RWPE1 (cell line): Measurements from ENCODE around the gene GALNT8.
"Not testable (repeated sequence)": the region's sequence is repeated elsewhere in the genome, so short reads cannot be mapped to it uniquely, and the experiment has no call there.

Source experiments
- CTCF ChIA-PET: fragments of 350-600 bp; sonication (Branson Sonifier 250); formaldehyde crosslinking; extraction: SDS; loops from one replicate; lab custom pipeline; 2021; lab: Yijun Ruan, JAX
- POLR2A ChIA-PET: fragments of 400-600 bp; formaldehyde crosslinking; extraction: SDS; loops from one replicate; lab custom pipeline; 2020; ENCODE audit warnings: antibody characterized with exemption; ENCODE audit not compliant: low non-redundant PET; lab: Yijun Ruan, JAX
- DNase-seq: peaks from one replicate; pipeline ENCODE4 v3.0.0; 2012; ENCODE audit warnings: low spot score
- H3K27ac ChIP-seq: fragments of 450-650 bp; 2 replicates; pipeline ENCODE4 v1.5.1; 2017
- TF ChIP-seq, protein P1 (sequence below): fragments of 450-650 bp; conservative IDR thresholded peaks from 2 replicates; pipeline ENCODE4 v1.5.1; 2017; ENCODE audit warnings: low read depth, mild to moderate bottlenecking

GALNT8 gene

GRCh38 chr12:4738541-4738940 is 18.3 kb downstream of the GALNT8 start:
- no peak for DNase-seq
- POLR2A ChIA-PET, result no interaction called here
- CTCF ChIA-PET, result no interaction called here
- H3K27ac ChIP-seq, result no peak overlapping the region
- TF ChIP-seq, protein P1, sequence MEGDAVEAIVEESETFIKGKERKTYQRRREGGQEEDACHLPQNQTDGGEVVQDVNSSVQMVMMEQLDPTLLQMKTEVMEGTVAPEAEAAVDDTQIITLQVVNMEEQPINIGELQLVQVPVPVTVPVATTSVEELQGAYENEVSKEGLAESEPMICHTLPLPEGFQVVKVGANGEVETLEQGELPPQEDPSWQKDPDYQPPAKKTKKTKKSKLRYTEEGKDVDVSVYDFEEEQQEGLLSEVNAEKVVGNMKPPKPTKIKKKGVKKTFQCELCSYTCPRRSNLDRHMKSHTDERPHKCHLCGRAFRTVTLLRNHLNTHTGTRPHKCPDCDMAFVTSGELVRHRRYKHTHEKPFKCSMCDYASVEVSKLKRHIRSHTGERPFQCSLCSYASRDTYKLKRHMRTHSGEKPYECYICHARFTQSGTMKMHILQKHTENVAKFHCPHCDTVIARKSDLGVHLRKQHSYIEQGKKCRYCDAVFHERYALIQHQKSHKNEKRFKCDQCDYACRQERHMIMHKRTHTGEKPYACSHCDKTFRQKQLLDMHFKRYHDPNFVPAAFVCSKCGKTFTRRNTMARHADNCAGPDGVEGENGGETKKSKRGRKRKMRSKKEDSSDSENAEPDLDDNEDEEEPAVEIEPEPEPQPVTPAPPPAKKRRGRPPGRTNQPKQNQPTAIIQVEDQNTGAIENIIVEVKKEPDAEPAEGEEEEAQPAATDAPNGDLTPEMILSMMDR, result no peak

DNA sequence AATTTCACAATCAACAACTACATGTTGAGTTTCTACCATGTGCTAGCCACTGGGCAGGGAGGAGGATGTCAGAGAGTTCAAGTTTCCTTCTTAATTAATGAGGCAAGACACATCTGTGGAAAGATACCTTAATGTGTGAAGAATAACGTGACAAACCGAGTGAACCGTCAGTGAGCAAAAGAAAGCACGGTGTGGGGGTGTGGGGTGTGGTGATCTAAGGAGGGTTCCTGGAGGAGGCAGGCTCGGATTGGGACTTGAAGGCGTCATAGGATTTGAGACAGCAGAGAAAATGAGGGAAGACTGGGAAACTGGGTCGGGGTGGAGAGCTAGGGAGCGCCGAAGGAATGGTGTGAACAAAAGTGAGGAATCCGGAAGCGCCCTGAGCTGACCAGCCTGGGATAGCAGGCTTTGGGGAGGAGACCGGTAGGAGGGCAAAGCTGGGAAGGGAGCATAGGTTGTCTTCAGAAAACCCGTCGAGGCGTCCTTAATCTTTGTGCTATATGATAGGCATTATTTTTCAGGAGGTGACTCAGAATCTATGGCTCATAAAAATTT is 22.3 kb downstream of the GALNT8 start:
- no peak overlapping the region for H3K27ac ChIP-seq
- TF ChIP-seq, protein P1, result no peak
- ChIA-PET POLR2A (no interaction called here), CTCF (interaction anchor here (1.3 kb wide), 1 partner anchor 16 kb away, joined by 6 read pairs; no protein-coding TSS in a partner anchor)
- DNase-seq, result no peak

GRCh38 chr12:4743046-4743445 is 22.8 kb downstream of the GALNT8 start:
- POLR2A ChIA-PET, result no interaction called here
- no peak overlapping the region for H3K27ac ChIP-seq
- DNase-seq, result no peak
- CTCF ChIA-PET, result interaction anchor here (0.5 kb wide), 1 partner anchor 23 kb away, joined by 3 read pairs; no protein-coding TSS in a partner anchor
- TF ChIP-seq, protein P1, result no peak

DNA sequence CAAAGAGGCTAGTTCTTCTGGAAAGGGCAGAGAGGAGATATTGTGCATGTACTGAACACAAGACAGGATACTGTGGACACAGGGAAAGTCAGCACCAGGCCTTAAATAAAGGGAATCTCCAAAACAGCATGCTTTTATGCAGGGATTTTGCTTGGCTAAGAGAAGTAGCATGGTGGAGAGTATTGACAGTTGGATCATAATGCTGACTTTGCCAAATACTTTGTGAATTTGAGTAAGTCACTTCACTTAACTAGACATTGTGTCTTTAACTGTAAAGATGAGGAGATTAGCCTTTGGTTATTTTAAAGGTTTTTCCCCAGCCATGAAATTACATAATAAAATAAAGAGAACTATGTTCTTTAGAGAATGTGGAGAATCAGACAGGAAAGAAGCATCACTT is 24.5 kb downstream of the GALNT8 start:
- TF ChIP-seq, protein P1, result no peak
- ChIA-PET POLR2A (no interaction called here), CTCF (no interaction called here)

GRCh38 chr12:4745249-4745648 is 25.0 kb downstream of the GALNT8 start:
- DNase-seq, result no peak
- CTCF ChIA-PET, result no interaction called here
- POLR2A ChIA-PET, result no interaction called here
- no peak overlapping the region for H3K27ac ChIP-seq
- TF ChIP-seq, protein P1, result no peak

More for the DNA sequence above, 24.5 kb downstream of the GALNT8 start:
- no peak for DNase-seq
- no peak overlapping the region for H3K27ac ChIP-seq

- DNase-seq, H3K27ac ChIP-seq, CTCF ChIA-PET, POLR2A ChIA-PET: not testable (repeated sequence)
These were observed 31.5 kb downstream of the GALNT8 start for GRCh38 chr12:4751654-4752053.

GRCh38 chr12:4762773-4763172 is 42.6 kb downstream of the GALNT8 start:
- H3K27ac ChIP-seq, result no peak overlapping the region
- ChIA-PET POLR2A (no interaction called here), CTCF (interaction anchor here (0.6 to 0.7 kb wide), 2 partner anchors 175 to 234 kb away, joined by 3 to 4 read pairs; no protein-coding TSS in a partner anchor)
- DNase-seq, result no peak
- TF ChIP-seq, protein P1, result no peak
